ENCODE results near the gene RBM39. TPM values are rescaled to one million over a fixed set of nuclear protein-coding genes. Genes with fewer than 3 reads are reported as not detected.

The RBM39 gene
- total RNA-seq (2022; extraction: Qiagen RNA extraction): 181 to 218 TPM (median 200 TPM) in 5 replicates

DNA sequence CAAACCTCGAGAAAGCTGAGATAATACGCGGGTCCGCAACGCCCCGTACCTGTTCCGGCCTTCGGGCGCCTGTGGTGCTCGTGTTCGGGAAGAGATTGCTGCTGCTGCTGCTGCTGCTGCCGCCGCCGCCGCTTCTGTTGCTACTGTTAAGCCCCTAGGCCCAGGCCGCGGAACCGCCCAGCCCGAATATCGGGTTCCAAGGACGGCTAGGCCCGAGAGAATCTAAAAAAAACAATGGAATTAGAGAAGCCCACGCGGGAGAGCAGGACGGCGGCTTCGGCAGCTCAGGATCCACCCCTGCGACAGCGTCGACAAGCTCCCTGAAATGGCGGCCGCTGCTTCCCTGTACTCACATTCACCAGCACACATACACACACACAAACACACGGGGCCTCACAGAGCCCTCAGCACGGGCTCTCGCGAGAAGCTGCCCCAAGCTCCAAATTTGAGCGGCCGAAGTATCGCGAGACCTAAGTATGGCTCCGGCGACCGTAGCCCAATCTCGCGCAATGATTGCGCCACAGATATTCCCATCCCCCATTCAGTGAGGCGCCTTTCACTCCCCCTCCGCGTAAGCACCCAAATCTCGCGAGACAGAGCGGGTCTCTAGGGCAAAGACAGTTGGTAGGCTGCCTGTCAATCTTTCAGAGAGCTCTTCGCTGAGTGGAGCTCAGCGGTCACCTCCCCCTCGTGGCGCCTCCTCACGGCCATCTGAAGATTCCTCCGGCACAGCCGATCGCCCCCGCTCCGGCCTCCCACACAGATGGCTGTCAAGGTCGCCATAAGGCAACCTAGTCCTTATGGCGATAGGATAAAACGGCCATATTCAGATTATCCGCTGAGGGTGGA, at the start of gene RBM39:
Gene RBM39 (minus strand): TSS at position 369 of the 849 bp plus-strand sequence. CDS start 1,386 bp downstream, outside the sequence.

DNA sequence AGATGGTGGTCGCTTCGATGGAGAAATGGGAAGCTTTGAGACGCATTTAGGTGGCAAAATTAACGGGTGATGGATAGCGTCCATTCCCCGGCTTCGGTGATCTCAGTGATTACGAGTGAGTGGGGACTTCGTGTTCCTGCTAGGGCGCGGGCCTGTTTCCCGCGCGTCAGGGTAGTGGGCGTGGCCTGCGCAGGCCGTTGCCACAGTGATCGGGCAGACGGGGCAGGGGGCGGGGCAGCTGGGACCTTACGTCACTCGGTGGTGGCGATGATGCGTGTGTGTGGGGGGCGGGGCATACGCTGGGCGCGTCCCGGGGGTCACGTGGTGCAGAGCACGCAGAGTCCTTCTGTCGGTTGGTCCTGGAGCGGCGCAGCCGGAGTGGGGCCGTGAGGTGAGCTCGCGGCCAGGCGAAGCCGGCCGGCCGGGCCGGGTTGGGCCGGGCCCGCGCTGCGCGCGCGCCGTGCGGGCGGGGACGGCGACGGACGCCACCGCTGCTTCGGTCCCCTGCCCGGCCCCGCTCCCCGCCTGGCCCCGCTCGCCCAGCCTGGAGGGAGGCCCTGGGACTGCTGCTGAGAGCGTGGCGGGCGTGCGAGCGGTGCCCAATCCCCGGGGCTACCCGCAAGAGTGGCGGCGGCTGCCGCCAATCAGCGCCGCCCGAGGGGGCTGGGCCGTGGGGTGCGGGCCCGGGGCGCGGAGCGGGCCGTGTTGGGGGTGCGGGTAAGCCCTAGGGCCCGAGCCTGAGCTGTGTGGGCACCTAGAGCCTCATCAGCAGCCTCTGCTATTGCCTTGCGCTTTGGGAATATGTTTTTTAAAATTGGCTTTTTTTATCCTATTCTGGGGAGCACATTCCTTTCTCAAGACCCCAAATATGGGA, 29.9 kb upstream of the RBM39 start, which contains the start of gene PHF20:
Gene PHF20 (plus strand): TSS at position 327 of the 874 bp plus-strand sequence. CDS start 29,508 bp downstream, outside the sequence.

DNA sequence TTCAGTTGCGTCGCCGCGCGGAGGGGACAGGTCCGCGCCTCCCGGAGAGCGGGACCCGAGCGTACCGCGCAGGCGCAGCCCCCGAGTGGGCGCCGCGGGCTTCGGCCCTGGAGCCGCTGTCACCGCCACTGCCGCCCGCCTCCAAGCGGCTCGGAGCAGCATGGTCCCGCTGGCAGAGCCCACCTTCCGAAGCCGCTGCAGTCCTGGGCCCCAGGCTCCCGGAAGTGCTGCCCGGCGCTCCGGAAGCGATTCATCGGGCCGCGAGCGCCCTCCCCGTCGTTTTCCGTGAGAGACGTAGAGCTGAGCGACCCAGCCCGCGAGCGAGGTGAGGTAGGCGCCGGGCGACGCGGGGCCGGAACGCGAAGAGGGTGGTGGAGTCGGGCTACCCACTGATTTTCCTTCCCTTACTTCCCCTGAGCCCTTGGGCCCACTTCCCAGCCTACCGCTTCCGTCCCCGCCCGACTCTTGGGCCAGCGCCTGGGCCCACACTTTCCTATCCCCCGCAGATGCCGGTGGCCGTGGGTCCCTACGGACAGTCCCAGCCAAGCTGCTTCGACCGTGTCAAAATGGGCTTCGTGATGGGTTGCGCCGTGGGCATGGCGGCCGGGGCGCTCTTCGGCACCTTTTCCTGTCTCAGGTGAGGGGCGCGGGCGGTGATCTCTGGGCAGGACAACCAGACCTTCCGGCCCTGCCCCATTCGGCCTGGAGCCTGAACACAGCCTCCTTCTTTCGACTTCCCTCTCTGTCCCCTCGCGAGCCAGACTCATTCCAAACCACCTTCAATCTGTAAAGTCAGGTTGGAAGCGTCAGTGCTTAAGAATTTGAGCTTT, 42.7 kb downstream of the RBM39 start, which contains the start of the genes NFS1 and ROMO1:
Gene NFS1 (minus strand): TSS at position 226 of the 830 bp plus-strand sequence. CDS start 64 bp downstream, at position 162.
Gene ROMO1 (plus strand): TSS at position 279 of the 830 bp plus-strand sequence. CDS start 228 bp downstream, at position 507.

DNA sequence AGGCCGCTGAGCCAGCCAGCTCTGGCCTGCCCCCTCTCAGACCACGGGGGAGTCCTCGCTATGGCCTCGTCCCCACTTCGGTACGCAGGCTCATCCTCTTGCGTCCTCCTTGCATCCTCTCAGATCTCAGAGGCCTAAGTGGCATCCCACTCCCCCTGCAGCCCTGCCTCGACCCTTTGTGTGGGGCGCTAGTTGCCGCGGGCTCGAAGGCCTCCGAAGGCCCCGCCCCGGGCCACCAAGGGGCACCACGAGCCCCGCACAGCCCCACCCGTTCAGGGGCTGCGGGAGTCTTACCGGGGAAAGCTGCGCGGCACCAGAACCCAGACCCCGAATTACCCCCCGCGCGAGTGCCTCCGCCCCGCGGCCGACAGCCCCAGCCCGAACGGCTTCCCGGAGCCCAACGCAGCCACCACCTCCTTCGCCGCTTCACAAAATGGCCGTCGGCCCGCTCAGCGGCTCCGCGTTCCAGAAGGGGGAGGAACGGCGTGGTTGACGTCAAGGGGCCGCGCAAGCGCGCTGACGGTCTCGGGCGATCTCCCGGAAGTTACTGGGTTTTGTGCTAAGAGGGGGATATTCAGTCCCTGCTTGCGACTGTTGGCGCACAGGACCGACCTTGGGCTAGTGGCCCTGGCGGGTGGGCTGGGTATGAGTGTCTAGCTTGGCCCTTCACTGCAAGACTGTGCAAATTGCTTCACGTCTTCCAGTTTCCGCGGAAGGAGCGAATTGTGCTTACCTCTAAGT, 77.4 kb downstream of the RBM39 start, which contains the start of the genes CPNE1 and RBM12:
Gene CPNE1 (minus strand): TSS at position 435 of the 741 bp plus-strand sequence. CDS start 31,977 bp downstream, outside the sequence.
Gene RBM12 (minus strand): TSS at position 435 of the 741 bp plus-strand sequence. CDS start 9,578 bp downstream, outside the sequence.

Other genes starting within 250 kb of the RBM39 start
- gene C20orf173, start 212.6 kb downstream of the RBM39 start, total RNA-seq (2022; extraction: Qiagen RNA extraction): not detected in 5 replicates
- 218 to 245 TPM (median 235 TPM) in 5 replicates for gene ERGIC3, start 200.2 kb downstream of the RBM39 start, total RNA-seq (2022; extraction: Qiagen RNA extraction)
- gene SPAG4, start 126.4 kb downstream of the RBM39 start, total RNA-seq (2022; extraction: Qiagen RNA extraction): 3.1 to 5.9 TPM (median 4.8 TPM) in 5 replicates
- 172 to 223 TPM (median 215 TPM) in 5 replicates for gene CPNE1, start 77.4 kb downstream of the RBM39 start, total RNA-seq (2022; extraction: Qiagen RNA extraction)
- gene RBM12, start 77.4 kb downstream of the RBM39 start, total RNA-seq (2022; extraction: Qiagen RNA extraction): 75.1 to 94.8 TPM (median 79.3 TPM) in 5 replicates
- gene NFS1, start 42.9 kb downstream of the RBM39 start, total RNA-seq (2022; extraction: Qiagen RNA extraction): 29.9 to 42.8 TPM (median 37.1 TPM) in 5 replicates
- gene ROMO1, start 42.9 kb downstream of the RBM39 start, total RNA-seq (2022; extraction: Qiagen RNA extraction): 343 to 392 TPM (median 375 TPM) in 5 replicates
- 28.1 to 39.5 TPM (median 36.5 TPM) in 5 replicates for gene PHF20, start 29.8 kb upstream of the RBM39 start, total RNA-seq (2022; extraction: Qiagen RNA extraction)
- 70.3 to 105 TPM (median 101 TPM) in 5 replicates for gene SCAND1, start 212.2 kb upstream of the RBM39 start, total RNA-seq (2022; extraction: Qiagen RNA extraction)
- gene CNBD2, start 226.3 kb upstream of the RBM39 start, total RNA-seq (2022; extraction: Qiagen RNA extraction): 5.6 to 6.9 TPM (median 6.8 TPM) in 5 replicates